ENCODE results near the gene TSKU. TPM values are rescaled to one million over a fixed set of nuclear protein-coding genes. Genes with fewer than 3 reads are reported as not detected.

The TSKU gene
- total RNA-seq, 1 donor from 2014 or later = 57.9 TPM

DNA sequence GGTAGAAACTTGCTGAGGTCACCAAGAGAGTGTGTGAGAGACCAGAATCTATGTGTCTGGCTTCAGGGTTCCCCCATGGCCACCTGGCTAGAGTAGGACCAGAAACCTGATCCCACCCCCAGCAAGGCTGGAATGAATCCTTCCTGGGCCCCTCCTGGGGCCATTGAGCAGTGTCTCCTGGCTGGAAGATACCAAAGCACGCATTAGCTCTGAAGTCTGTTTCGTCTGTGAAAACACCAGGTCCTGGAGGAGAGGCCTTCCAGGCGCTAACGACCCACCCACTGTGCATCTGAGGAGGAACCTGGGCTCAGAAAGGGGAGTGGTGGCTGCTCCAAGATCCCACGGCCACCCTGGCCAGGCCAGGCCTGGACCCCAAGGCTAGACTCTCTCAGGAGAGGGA is 15.5 kb upstream of the TSKU start:
- no peaks in the 10 kb centered on the region for H3K27me3 ChIP-seq (ENCODE audit: insufficient read depth, low read length)
- peaks cover 3% of the 10 kb centered on the region for H3K36me3 Mint-ChIP-seq (ENCODE audit: low read depth, unreplicated experiment)
- H3K9me3 Mint-ChIP-seq (ENCODE audit: unreplicated experiment) = peaks cover 2% of the 10 kb centered on the region
- H3K27ac Mint-ChIP-seq (ENCODE audit: unreplicated experiment) = peak overlapping the region; percentile 36
- no peak overlapping the region for H3K27ac ChIP-seq (ENCODE audit: low read depth, low read length)
- H3K4me3 Mint-ChIP-seq (ENCODE audit: unreplicated experiment) = no peak overlapping the region
- H2AFZ ChIP-seq (ENCODE audit: low read depth, low read length) = no peak overlapping the region
- H3K4me1 ChIP-seq (ENCODE audit: insufficient read depth, low read length) = peaks cover 70% of the 10 kb centered on the region
- H3K4me2 ChIP-seq (ENCODE audit: low read length) = no peak overlapping the region
- peaks cover 11% of the 10 kb centered on the region for H3K27me3 Mint-ChIP-seq (ENCODE audit: low read depth, unreplicated experiment)
- FAIRE-seq (no peak), DNase-seq (ENCODE audit: low read depth) (no peak)
- no peaks in the 10 kb centered on the region for H3K9me3 ChIP-seq (ENCODE audit: insufficient read depth, low read depth, low read length)
- H3K9ac ChIP-seq (ENCODE audit: low read length) = no peak overlapping the region
- H3K4me1 Mint-ChIP-seq (ENCODE audit: low read depth, unreplicated experiment) = peaks cover 71% of the 10 kb centered on the region
- H3K4me3 ChIP-seq (ENCODE audit: insufficient read depth, low read depth, low read length) = no peak overlapping the region
- no peaks in the 10 kb centered on the region for H3K36me3 ChIP-seq (ENCODE audit: insufficient read depth, low read length)
- H4K20me1 ChIP-seq (ENCODE audit: insufficient read depth, low read length) = no peaks in the 10 kb centered on the region
- H3K79me2 ChIP-seq (ENCODE audit: insufficient read depth, low read length) = no peaks in the 10 kb centered on the region
- no peak for TF ChIP-seq EZH2 (IDR thresholded peaks at IDR 0.05; ENCODE audit: insufficient read depth, low read length)
- TF ChIP-seq, protein P1, sequence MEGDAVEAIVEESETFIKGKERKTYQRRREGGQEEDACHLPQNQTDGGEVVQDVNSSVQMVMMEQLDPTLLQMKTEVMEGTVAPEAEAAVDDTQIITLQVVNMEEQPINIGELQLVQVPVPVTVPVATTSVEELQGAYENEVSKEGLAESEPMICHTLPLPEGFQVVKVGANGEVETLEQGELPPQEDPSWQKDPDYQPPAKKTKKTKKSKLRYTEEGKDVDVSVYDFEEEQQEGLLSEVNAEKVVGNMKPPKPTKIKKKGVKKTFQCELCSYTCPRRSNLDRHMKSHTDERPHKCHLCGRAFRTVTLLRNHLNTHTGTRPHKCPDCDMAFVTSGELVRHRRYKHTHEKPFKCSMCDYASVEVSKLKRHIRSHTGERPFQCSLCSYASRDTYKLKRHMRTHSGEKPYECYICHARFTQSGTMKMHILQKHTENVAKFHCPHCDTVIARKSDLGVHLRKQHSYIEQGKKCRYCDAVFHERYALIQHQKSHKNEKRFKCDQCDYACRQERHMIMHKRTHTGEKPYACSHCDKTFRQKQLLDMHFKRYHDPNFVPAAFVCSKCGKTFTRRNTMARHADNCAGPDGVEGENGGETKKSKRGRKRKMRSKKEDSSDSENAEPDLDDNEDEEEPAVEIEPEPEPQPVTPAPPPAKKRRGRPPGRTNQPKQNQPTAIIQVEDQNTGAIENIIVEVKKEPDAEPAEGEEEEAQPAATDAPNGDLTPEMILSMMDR (IDR thresholded peaks at IDR 0.05; ENCODE audit: insufficient read depth, low read depth, low read length) = no peak

GRCh38 chr11:76768088-76768908 is 14.9 kb upstream of the TSKU start:
- Histone ChIP-seq H3K27ac (ENCODE audit: low read depth, low read length) (no peak overlapping the region), H3K4me2 (ENCODE audit: low read length) (peak overlapping the region; percentile 75), H2AFZ (ENCODE audit: low read depth, low read length) (no peak overlapping the region), H4K20me1 (ENCODE audit: insufficient read depth, low read length) (no peaks in the 10 kb centered on the region), H3K9ac (ENCODE audit: low read length) (peak overlapping the region; percentile 43), H3K4me1 (ENCODE audit: insufficient read depth, low read length) (peaks cover 64% of the 10 kb centered on the region), H3K27me3 (ENCODE audit: insufficient read depth, low read length) (no peaks in the 10 kb centered on the region), H3K79me2 (ENCODE audit: insufficient read depth, low read length) (no peaks in the 10 kb centered on the region), H3K36me3 (ENCODE audit: insufficient read depth, low read length) (no peaks in the 10 kb centered on the region), H3K4me3 (ENCODE audit: insufficient read depth, low read depth, low read length) (no peak overlapping the region), H3K9me3 (ENCODE audit: insufficient read depth, low read depth, low read length) (no peaks in the 10 kb centered on the region)
- FAIRE-seq = no peak
- peak overlapping the region; percentile 79 for H3K27ac Mint-ChIP-seq (ENCODE audit: unreplicated experiment)
- no peak for DNase-seq (ENCODE audit: low read depth)
- peaks cover 69% of the 10 kb centered on the region for H3K4me1 Mint-ChIP-seq (ENCODE audit: low read depth, unreplicated experiment)
- H3K36me3 Mint-ChIP-seq (ENCODE audit: low read depth, unreplicated experiment) = peaks cover 3% of the 10 kb centered on the region
- H3K4me3 Mint-ChIP-seq (ENCODE audit: unreplicated experiment) = peak overlapping the region; percentile 7
- H3K9me3 Mint-ChIP-seq (ENCODE audit: unreplicated experiment) = peaks cover 2% of the 10 kb centered on the region
- TF ChIP-seq, protein P1 (IDR thresholded peaks at IDR 0.05; ENCODE audit: insufficient read depth, low read depth, low read length) = no peak
- no peak for TF ChIP-seq EZH2 (IDR thresholded peaks at IDR 0.05; ENCODE audit: insufficient read depth, low read length)
- peaks cover 11% of the 10 kb centered on the region for H3K27me3 Mint-ChIP-seq (ENCODE audit: low read depth, unreplicated experiment)
